ENCODE measurements around the gene SLAMF9. TPM values are rescaled to one million over a fixed set of nuclear protein-coding genes. Genes with fewer than 3 reads are reported as not detected.

Gene SLAMF9
- total RNA-seq, 1 donor = not detected

GRCh38 chr1:159917533-159918351 is 36.3 kb downstream of the SLAMF9 start:
- H3K4me3 ChIP-seq (ENCODE audit: low read depth, low read length) = no peak overlapping the region
- no peak for TF ChIP-seq CTCF (IDR thresholded peaks at IDR 0.05; ENCODE audit: insufficient read depth, low read depth, low read length)
- peak; percentile 34 for DNase-seq (ENCODE audit: low read depth)

DNA sequence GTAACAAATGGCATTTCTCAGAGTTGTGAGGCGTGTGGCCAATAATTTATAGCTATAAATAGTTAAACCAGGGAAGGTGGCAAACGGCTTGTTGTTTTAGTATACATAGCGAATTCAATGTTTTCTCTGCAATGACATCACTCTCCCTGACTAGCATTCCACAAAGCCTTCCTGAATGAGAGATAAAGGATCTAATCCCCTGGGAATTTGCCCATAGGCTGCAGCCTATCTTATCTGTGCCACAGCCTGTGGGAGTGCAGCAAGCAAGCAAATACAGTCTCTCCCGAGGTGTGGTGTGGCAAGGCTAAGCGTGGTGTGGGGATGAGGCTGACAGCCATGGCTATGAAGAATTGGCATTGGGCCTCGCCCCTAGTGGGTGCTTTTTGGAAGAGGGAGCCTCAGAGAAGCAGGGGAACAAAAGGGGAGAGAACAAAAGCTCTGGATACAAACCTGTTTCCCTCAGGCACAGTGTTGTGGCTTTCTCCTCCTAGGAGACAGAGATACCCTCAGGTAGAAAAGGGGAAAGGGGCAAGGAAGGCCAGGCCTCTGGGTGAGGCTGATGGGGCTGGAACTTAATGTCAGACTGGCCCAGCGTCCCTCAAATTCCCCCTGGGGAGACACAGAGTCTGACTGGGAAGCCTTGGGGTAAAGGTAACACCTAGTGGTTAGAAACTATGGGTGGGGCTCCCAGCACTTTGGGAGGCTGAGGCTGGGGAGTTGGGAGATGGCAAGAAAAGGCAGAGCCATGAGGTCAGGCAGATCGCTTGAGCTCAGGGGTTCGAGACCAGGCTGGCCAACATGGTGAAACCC is 37.6 kb downstream of the SLAMF9 start:
- no peak for TF ChIP-seq CTCF (IDR thresholded peaks at IDR 0.05; ENCODE audit: insufficient read depth, low read depth, low read length)
- peak; percentile 95 for DNase-seq (ENCODE audit: low read depth)
- H3K4me3 ChIP-seq (ENCODE audit: low read depth, low read length) = no peak overlapping the region

DNA sequence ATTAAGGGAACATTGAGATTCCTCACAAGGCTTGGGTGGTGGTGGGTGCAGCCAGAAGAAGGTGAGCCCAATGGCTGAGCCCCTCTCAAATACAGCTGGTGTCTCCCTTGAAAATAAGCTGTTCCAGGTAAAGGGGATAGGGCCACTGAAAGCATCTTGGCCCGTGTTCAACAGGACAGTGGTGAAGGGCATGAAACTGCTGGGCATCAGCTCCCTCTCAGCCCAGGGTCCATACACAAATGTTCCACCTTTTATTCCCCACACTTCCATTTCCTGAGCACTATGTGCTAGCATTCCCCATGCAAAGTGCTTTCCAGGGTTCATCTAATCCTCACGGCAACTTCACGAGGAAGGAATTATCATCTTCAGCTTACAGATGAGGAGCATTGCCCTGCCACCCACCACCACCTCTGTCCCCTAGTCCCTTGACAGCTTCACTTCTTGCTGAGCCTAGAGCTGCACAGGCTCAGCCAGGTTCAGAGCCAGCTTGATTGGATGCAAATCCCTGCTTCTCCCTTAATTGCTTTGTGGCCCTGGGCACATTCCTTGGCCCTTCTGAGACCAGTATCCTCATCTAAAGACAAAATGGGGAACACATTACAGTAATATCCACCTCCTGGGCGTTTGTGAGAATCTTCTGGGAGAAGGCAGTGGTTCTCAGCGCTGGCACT is 38.3 kb downstream of the SLAMF9 start:
- no peak overlapping the region for H3K4me3 ChIP-seq (ENCODE audit: low read depth, low read length)
- DNase-seq (ENCODE audit: low read depth) = no peak
- no peak for TF ChIP-seq CTCF (IDR thresholded peaks at IDR 0.05; ENCODE audit: insufficient read depth, low read depth, low read length)

DNA sequence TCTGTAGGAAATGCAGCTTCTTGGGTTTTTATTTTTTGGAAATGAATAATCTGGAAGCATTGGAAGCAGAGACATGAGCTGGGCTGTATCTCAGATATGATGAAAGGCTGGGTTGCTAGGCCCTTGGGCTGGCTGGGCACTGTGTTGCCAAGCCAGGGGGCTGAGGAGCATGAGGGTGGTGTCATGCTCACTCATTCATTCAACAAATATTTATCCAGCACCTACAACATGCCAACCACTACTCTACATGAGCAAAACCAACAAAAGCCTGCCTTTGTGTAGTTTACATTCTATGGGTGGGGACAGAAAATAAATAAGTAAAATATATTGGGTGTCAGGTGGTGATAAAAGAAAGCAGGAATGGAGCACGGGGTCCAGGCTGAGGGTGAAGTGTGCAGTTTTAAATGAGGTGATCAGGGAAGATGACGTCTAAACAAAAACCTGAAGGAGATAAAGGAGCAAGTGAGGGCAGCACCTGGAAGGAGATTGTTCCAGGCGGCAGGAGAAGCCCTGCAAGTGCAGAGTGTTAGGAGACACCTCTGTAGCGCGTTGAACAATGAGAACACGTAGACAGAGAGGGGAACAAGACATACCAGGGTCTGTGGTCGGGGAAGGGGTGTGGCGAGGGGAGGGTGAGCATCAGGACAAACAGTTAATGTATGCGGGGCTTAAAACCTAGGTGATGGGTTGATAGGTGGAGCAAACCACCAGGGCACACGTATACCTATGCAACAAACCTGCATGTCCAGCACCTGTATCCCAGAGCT is 39.6 kb downstream of the SLAMF9 start:
- no peak for TF ChIP-seq CTCF (IDR thresholded peaks at IDR 0.05; ENCODE audit: insufficient read depth, low read depth, low read length)
- no peak for DNase-seq (ENCODE audit: low read depth)
- no peak overlapping the region for H3K4me3 ChIP-seq (ENCODE audit: low read depth, low read length)

DNA sequence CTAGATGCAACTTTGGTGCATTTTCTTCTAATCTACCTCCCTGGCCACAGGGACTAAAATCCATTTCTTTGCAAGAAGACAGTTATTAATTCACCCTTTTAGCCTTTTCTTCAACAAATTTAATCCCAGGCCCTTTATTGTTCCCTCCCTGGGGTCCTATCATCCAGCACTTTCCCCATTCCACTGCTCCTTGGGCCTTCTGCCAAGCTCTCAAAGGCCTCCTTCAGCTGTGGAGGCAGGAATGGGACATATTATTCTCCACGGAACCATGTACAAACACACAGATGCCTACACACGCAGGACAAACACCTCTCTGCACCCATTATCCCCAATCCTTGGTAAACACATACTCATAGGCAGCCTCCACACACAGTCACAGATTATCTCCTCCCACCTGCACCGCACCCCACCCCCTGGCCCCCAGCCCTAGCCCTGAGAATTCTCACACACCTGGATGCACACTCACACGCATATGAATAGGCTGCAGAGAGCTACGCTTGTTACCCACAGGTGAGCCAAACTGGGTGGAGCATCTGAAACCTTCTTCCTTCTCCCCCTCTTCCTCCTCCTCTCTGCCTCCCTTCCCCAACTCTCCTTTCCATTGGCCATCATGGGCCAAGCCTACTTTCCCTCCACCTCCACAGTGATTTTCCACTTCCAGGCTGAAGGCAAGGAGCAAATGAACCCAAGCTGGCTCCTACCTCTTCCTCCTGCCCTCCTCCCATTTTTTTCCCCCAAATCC is 40.4 kb downstream of the SLAMF9 start:
- TF ChIP-seq CTCF (IDR thresholded peaks at IDR 0.05; ENCODE audit: insufficient read depth, low read depth, low read length) = no peak
- no peak overlapping the region for H3K4me3 ChIP-seq (ENCODE audit: low read depth, low read length)
- DNase-seq (ENCODE audit: low read depth) = no peak
